Subcutaneous abdominal adipose tissue (tissue), 5 donors: ENCODE results near the gene CCDC175.

Source experiments
- H3K27ac ChIP-seq: one replicate; pipeline ENCODE4 v1.7.0; 2013; ENCODE audit warnings: low read depth, mild to moderate bottlenecking, inconsistent platforms, low read length, moderate library complexity
- H3K27me3 ChIP-seq, 5 donors: one replicate each; pipeline ENCODE4 v1.7.0; 2013; ENCODE audit warnings: low read length in 5 of 5, inconsistent platforms in 1 of 5; ENCODE audit not compliant: control insufficient read depth in 5 of 5, insufficient read depth in 4 of 5
- H3K36me3 ChIP-seq, 5 donors: one replicate each; pipeline ENCODE4 v1.7.0; 2013; ENCODE audit warnings: low read length in 5 of 5; ENCODE audit not compliant: control insufficient read depth in 5 of 5, insufficient read depth in 5 of 5
- H3K4me1 ChIP-seq, 5 donors: one replicate each; pipeline ENCODE4 v1.7.0; 2013; ENCODE audit warnings: low read length in 5 of 5, mild to moderate bottlenecking in 3 of 5, moderate library complexity in 1 of 5; ENCODE audit not compliant: control insufficient read depth in 5 of 5, insufficient read depth in 5 of 5
- H3K4me3 ChIP-seq, 5 donors: one replicate each; pipeline ENCODE4 v1.7.0; 2013; ENCODE audit warnings: low read length in 5 of 5, low read depth in 1 of 5
- H3K9ac ChIP-seq, 5 donors: one replicate each; pipeline ENCODE4 v1.7.0; 2013; ENCODE audit warnings: low read length in 5 of 5, mild to moderate bottlenecking in 4 of 5, moderate library complexity in 3 of 5
- H3K9me3 ChIP-seq, 5 donors: one replicate each; pipeline ENCODE4 v1.7.0; 2013; ENCODE audit warnings: low read length in 5 of 5; ENCODE audit not compliant: control insufficient read depth in 5 of 5
- donor health status: healthy.
- donor health status: healthy.
- donor health status: healthy.
- donor health status: healthy.
- donor health status: healthy.

CCDC175 gene

GRCh38 chr14:59576332-59577294 lies at the start of gene CCDC175:
CCDC175 (minus strand) TSS chr14:59576812; CDS start chr14:59576775, 37 bp downstream.
- Histone ChIP-seq H3K9me3 (no peaks in the 10 kb centered on the region), H3K36me3 (no peaks in the 10 kb centered on the region), H3K27me3 (peaks cover 0 to 2% (median 0%) of the 10 kb centered on the region in 5 donors), H3K9ac (no peak within 1 kb of the TSS), H3K4me1 (peaks cover 0 to 9% (median 8%) of the 10 kb centered on the region in 5 donors), H3K4me3 (peak within 1 kb of the TSS in 4 of 5 donors; percentile 50 to 66 (median 60)), H3K27ac (no peak within 1 kb of the TSS)

DNA sequence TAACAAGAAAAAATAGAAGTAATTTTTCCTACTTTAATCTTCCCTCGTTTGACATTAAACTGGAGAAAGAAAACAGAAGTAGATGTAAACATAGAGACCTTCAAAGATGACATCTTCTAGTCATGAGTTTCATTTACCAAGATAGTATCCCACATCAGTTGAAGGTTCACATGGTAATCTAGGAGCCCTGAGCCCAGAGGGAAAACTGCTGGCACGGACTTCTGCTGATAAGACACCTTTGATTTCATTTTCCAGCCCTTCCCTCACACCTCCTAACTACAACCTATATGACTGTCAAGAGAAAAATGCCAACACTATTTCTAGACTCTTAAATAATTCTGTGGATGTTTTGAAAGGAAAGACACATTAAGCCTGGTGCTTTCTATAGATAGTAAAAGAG lies 46.0 kb upstream of the CCDC175 start:
- Histone ChIP-seq H3K4me3 (no peak overlapping the region), H3K9me3 (no peaks in the 10 kb centered on the region), H3K9ac (no peak overlapping the region), H3K27ac (no peak overlapping the region), H3K27me3 (no peaks in the 10 kb centered on the region), H3K4me1 (no peaks in the 10 kb centered on the region), H3K36me3 (no peaks in the 10 kb centered on the region)

- H3K27ac ChIP-seq = no peak overlapping the region
Measured at GRCh38 chr14:59619061-59619460, 42.4 kb upstream of the CCDC175 start.

DNA sequence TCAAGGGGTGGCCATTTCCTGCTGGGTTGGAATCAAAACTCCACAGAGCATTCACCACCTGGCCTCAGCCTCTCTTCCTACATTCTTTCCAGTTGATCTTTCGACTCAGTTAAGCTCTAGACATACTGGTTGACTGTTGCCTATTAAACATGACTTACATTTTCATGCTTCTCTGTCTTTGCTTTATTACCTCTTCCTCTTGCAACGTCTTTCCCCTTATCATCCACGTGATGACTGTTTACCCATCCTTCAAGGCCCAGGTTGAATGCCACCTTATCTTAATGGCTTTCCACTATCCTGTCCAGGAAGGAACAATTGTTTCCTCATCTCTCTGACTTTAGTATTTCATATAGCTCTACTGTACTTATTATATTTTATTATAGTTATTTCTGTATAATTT lies 24.4 kb upstream of the CCDC175 start:
- Histone ChIP-seq H3K9ac (no peak overlapping the region), H3K36me3 (peaks cover 0 to 3% (median 2%) of the 10 kb centered on the region in 5 donors), H3K4me1 (no peaks in the 10 kb centered on the region), H3K27me3 (no peaks in the 10 kb centered on the region), H3K4me3 (no peak overlapping the region), H3K9me3 (no peaks in the 10 kb centered on the region), H3K27ac (no peak overlapping the region)

More at GRCh38 chr14:59619061-59619460, 42.4 kb upstream of the CCDC175 start:
- Histone ChIP-seq H3K36me3 (no peaks in the 10 kb centered on the region), H3K4me1 (no peaks in the 10 kb centered on the region), H3K9ac (no peak overlapping the region), H3K27me3 (no peaks in the 10 kb centered on the region), H3K4me3 (no peak overlapping the region), H3K9me3 (no peaks in the 10 kb centered on the region)

- Histone ChIP-seq H3K9me3 (no peaks in the 10 kb centered on the region), H3K4me1 (no peaks in the 10 kb centered on the region), H3K4me3 (no peak overlapping the region), H3K9ac (no peak overlapping the region), H3K27me3 (no peaks in the 10 kb centered on the region), H3K36me3 (peaks cover 0 to 3% (median 2%) of the 10 kb centered on the region in 5 donors), H3K27ac (no peak overlapping the region)
Measured at GRCh38 chr14:59600211-59600945, 23.8 kb upstream of the CCDC175 start.

DNA sequence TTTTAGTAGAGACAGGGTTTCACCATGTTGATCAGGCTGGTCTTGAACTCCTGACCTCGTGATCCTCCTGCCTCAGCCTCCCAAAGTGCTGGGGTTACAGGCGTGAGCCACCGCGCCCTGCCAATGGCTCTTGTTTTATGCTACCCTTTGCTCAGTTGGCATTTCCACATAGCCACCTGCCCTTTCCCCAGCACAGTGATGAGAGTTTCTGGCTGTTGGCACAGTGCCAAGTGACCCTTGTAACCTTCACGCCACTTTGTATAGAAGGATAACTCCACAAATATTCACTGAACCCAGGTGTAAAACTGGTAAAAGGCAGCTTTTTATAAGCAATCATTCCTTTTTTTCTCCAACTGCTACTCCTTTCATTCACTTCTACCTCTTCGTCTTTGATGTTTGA lies 18.5 kb upstream of the CCDC175 start:
- Histone ChIP-seq H3K4me3 (no peak overlapping the region), H3K27me3 (no peaks in the 10 kb centered on the region), H3K36me3 (peaks cover 0 to 3% (median 2%) of the 10 kb centered on the region in 5 donors), H3K4me1 (no peaks in the 10 kb centered on the region), H3K9me3 (no peaks in the 10 kb centered on the region), H3K27ac (no peak overlapping the region), H3K9ac (no peak overlapping the region)

GRCh38 chr14:59591641-59592370 lies 15.2 kb upstream of the CCDC175 start:
- H3K9me3 ChIP-seq = no peaks in the 10 kb centered on the region
- H3K36me3 ChIP-seq = peaks cover 0 to 2% (median 0%) of the 10 kb centered on the region in 5 donors
- H3K27ac ChIP-seq = no peak overlapping the region
- H3K4me3 ChIP-seq = no peak overlapping the region
- H3K4me1 ChIP-seq = no peaks in the 10 kb centered on the region
- no peak overlapping the region for H3K9ac ChIP-seq
- H3K27me3 ChIP-seq = no peaks in the 10 kb centered on the region

GRCh38 chr14:59588101-59588500 lies 11.5 kb upstream of the CCDC175 start:
- Histone ChIP-seq H3K4me3 (no peak overlapping the region), H3K27me3 (no peaks in the 10 kb centered on the region), H3K9me3 (no peaks in the 10 kb centered on the region), H3K4me1 (peaks cover 0 to 5% (median 0%) of the 10 kb centered on the region in 5 donors), H3K36me3 (peaks cover 0 to 2% (median 0%) of the 10 kb centered on the region in 5 donors), H3K9ac (no peak overlapping the region), H3K27ac (no peak overlapping the region)

- H3K4me1 ChIP-seq = peaks cover 0 to 5% (median 0%) of the 10 kb centered on the region in 5 donors
- peaks cover 0 to 2% (median 0%) of the 10 kb centered on the region in 5 donors for H3K36me3 ChIP-seq
- H3K9ac ChIP-seq = no peak overlapping the region
- no peaks in the 10 kb centered on the region for H3K27me3 ChIP-seq
- no peak overlapping the region for H3K27ac ChIP-seq
- H3K9me3 ChIP-seq = no peaks in the 10 kb centered on the region
- H3K4me3 ChIP-seq = peak overlapping the region in 1 of 5 donors; percentile 19
Measured at GRCh38 chr14:59585891-59586554, 9.4 kb upstream of the CCDC175 start.
